SK-N-SH (cell line): ENCODE data around the gene DCUN1D2. TPM values are rescaled to one million over a fixed set of nuclear protein-coding genes. Genes with fewer than 3 reads are reported as not detected.

Experiments
- CTCF ChIA-PET: fragments of 300-600, 350-600 bp; formaldehyde crosslinking; extraction: SDS; loops from one replicate; lab custom pipeline; 2021; lab: Yijun Ruan, JAX
- POLR2A ChIA-PET: fragments of 350-600 bp; sonication (Branson Sonifier 250); formaldehyde crosslinking; extraction: SDS; loops from one replicate; lab custom pipeline; 2020; ENCODE audit warnings: antibody characterized with exemption, inconsistent platforms; lab: Yijun Ruan, JAX
- DNase-seq: peaks from one replicate; pipeline ENCODE4 v3.0.0; 2012
- H2AFZ ChIP-seq: fragments of 200-600 bp; sonication (generic); 2 replicates; pipeline ENCODE4 v1.8.1; 2016; ENCODE audit warnings: antibody characterized with exemption, mild to moderate bottlenecking, low read depth
- H3F3A ChIP-seq: fragments of 200-600 bp; sonication (generic); replicated peaks from 2 replicates; pipeline ENCODE3; 2016; ENCODE audit warnings: antibody characterized with exemption, mild to moderate bottlenecking; ENCODE audit not compliant: insufficient read depth
- H3K27ac ChIP-seq, 2 experiments: fragments of 200-500 bp in 1 of 2; fragments of 200-600 bp in 1 of 2; sonication (Bioruptor generic) in 1 of 2; sonication (generic), shearing (Covaris generic) in 1 of 2; 2 replicates each; pipeline versions ENCODE4 v1.5.1 to v1.6.1; 2014 to 2016; ENCODE audit warnings: low read depth in 2 of 2, inconsistent platforms in 1 of 2, low read length in 1 of 2, mild to moderate bottlenecking in 1 of 2, mixed read lengths in 1 of 2
- H3K27me3 ChIP-seq: fragments of 200-600 bp; sonication (generic), shearing (Covaris generic); 2 replicates; pipeline ENCODE4 v1.6.1; 2016; ENCODE audit warnings: mixed run types; ENCODE audit not compliant: insufficient read depth
- H3K36me3 ChIP-seq, 2 experiments: fragments of 200-500 bp in 1 of 2; fragments of 200-600 bp in 1 of 2; sonication (Bioruptor generic) in 1 of 2; sonication (generic) in 1 of 2; replicated peaks in 1 of 2; 2 replicates each; pipeline versions ENCODE3 to v1.5.1; 2014 to 2016; ENCODE audit warnings: low read length in 1 of 2, mild to moderate bottlenecking in 1 of 2; ENCODE audit not compliant: insufficient read depth in 2 of 2, control insufficient read depth in 1 of 2
- H3K4me1 ChIP-seq, 2 experiments: fragments of 200-500 bp in 1 of 2; fragments of 200-600 bp in 1 of 2; sonication (Bioruptor generic) in 1 of 2; sonication (generic), shearing (Covaris generic) in 1 of 2; 2 replicates each; pipeline versions ENCODE4 v1.5.1 to v1.6.1; 2014 to 2016; ENCODE audit warnings: low read depth in 1 of 2, low read length in 1 of 2, mixed run types in 1 of 2; ENCODE audit not compliant: insufficient read depth in 2 of 2, control insufficient read depth in 1 of 2
- H3K4me2 ChIP-seq: fragments of 200-600 bp; sonication (generic), shearing (Covaris generic); 2 replicates; pipeline ENCODE4 v1.6.1; 2017; ENCODE audit warnings: mixed run types
- H3K4me3 ChIP-seq, 2 experiments: fragments of 200-500 bp in 1 of 2; fragments of 200-600 bp in 1 of 2; sonication (Bioruptor generic) in 1 of 2; sonication (generic), shearing (Covaris generic) in 1 of 2; 2 replicates each; pipeline versions ENCODE4 v1.5.1 to v1.8.1; 2014 to 2016; ENCODE audit warnings: low read depth in 2 of 2, inconsistent platforms in 1 of 2, low read length in 1 of 2, mild to moderate bottlenecking in 1 of 2, mixed read lengths in 1 of 2, moderate library complexity in 1 of 2
- H3K79me2 ChIP-seq: fragments of 200-600 bp; sonication (generic); 2 replicates; pipeline ENCODE4 v1.8.1; 2017; ENCODE audit warnings: mild to moderate bottlenecking; ENCODE audit not compliant: insufficient read depth
- H3K9ac ChIP-seq: fragments of 200-600 bp; sonication (generic); 2 replicates; pipeline ENCODE4 v1.6.1; 2017; ENCODE audit warnings: mixed run types
- H3K9me2 ChIP-seq: fragments of 200-600 bp; sonication (generic); 2 replicates; pipeline ENCODE4 v1.6.1; 2017; ENCODE audit warnings: mixed run types
- H3K9me3 ChIP-seq: fragments of 200-600 bp; sonication (generic); 2 replicates; pipeline ENCODE4 v1.6.1; 2017; ENCODE audit warnings: mixed run types, mild to moderate bottlenecking, moderate library complexity
- H4K20me1 ChIP-seq: fragments of 200-600 bp; sonication (generic); 2 replicates; pipeline ENCODE4 v1.6.1; 2017; ENCODE audit warnings: mild to moderate bottlenecking, mixed run types; ENCODE audit not compliant: insufficient read depth
- ELF1 ChIP-seq: IDR thresholded peaks from 2 replicates; pipeline ENCODE4 v1.4.0; 2012
- EP300 ChIP-seq, 2 experiments: IDR thresholded peaks; 2 replicates each; pipeline versions ENCODE4 v1.4.0 to v1.6.1; 2012; ENCODE audit warnings: borderline replicate concordance in 1 of 2, low read depth in 1 of 2, low read length in 1 of 2
- FOSL2 ChIP-seq: IDR thresholded peaks from 2 replicates; pipeline ENCODE4 v1.4.0; 2012; ENCODE audit warnings: low read depth, mild to moderate bottlenecking, moderate library complexity, borderline replicate concordance
- FOXM1 ChIP-seq: IDR thresholded peaks from 2 replicates; pipeline ENCODE4 v1.4.0; 2012; ENCODE audit warnings: low read depth, mild to moderate bottlenecking
- GABPA ChIP-seq: IDR thresholded peaks from 2 replicates; pipeline ENCODE4 v1.4.0; 2012; ENCODE audit warnings: low read depth, mild to moderate bottlenecking
- GATA2 ChIP-seq: sonication (generic); formaldehyde crosslinking; IDR thresholded peaks from 2 replicates; pipeline ENCODE4 v1.5.0; 2020; ENCODE audit warnings: mild to moderate bottlenecking, missing genetic modification reagents
- JUND ChIP-seq: IDR thresholded peaks from 2 replicates; pipeline ENCODE4 v1.4.0; 2012
- MAX ChIP-seq: IDR thresholded peaks from 2 replicates; pipeline ENCODE4 v1.4.0; 2012; ENCODE audit warnings: low read depth
- MEF2A ChIP-seq: IDR thresholded peaks from 2 replicates; pipeline ENCODE4 v1.4.0; 2012; ENCODE audit warnings: low read depth, borderline replicate concordance
- MXI1 ChIP-seq: IDR thresholded peaks from 2 replicates; pipeline ENCODE4 v1.6.1; 2012; ENCODE audit warnings: mild to moderate bottlenecking, low read depth, low read length, improper control_type of control experiment
- NFIC ChIP-seq: IDR thresholded peaks from 2 replicates; pipeline ENCODE4 v1.4.0; 2012; ENCODE audit warnings: borderline replicate concordance
- NRF1 ChIP-seq: IDR thresholded peaks from 2 replicates; pipeline ENCODE4 v1.6.1; 2012; ENCODE audit warnings: low read depth, mild to moderate bottlenecking, low read length
- RAD21 ChIP-seq: IDR thresholded peaks from 2 replicates; pipeline ENCODE4 v1.6.1; 2012; ENCODE audit warnings: mild to moderate bottlenecking, low read length
- RFX5 ChIP-seq: IDR thresholded peaks from 2 replicates; pipeline ENCODE4 v1.6.1; 2012; ENCODE audit warnings: mild to moderate bottlenecking, improper control_type of control experiment, low read length
- SMC3 ChIP-seq: IDR thresholded peaks from 2 replicates; pipeline ENCODE4 v1.6.1; 2012; ENCODE audit warnings: low read depth, low read length, improper control_type of control experiment
- TAF1 ChIP-seq: IDR thresholded peaks from 2 replicates; pipeline ENCODE4 v1.6.1; 2012; ENCODE audit warnings: low read depth, mild to moderate bottlenecking, low read length, moderate library complexity, borderline replicate concordance
- TCF12 ChIP-seq: IDR thresholded peaks from 2 replicates; pipeline ENCODE4 v1.4.0; 2012
- TEAD4 ChIP-seq: IDR thresholded peaks from 2 replicates; pipeline ENCODE4 v1.4.0; 2012; ENCODE audit warnings: mild to moderate bottlenecking, borderline replicate concordance; ENCODE audit not compliant: insufficient read depth
- USF2 ChIP-seq: fragments of 150-350 bp; IDR thresholded peaks from 2 replicates; pipeline ENCODE4 v1.6.1; 2017; ENCODE audit warnings: antibody characterized with exemption, low read length, low read depth, borderline replicate concordance
- WGBS: methylation state at CpG from one replicate; pipeline ENCODE4 v1.1.6; 2017; ENCODE audit warnings: low lambda C conversion rate; 5-methylcytosine and 5-hydroxymethylcytosine counted together
- polyA plus RNA-seq, 3 experiments: library from polyadenylated mRNA; depleted of rRNA; stranded (reverse); fragments of >200 nt; gene quantifications; 2 replicates each; pipeline ENCODE4 v1.2.3, GENCODE V29; 2012
- TF ChIP-seq, protein P1 (sequence below): IDR thresholded peaks from 2 replicates; pipeline ENCODE4 v1.4.0; 2012; ENCODE audit warnings: low read depth, borderline replicate concordance

DCUN1D2 gene
- polyA plus RNA-seq, 1 of the 3 experiments (the other 2 are of a cell fraction), result 11.0 TPM

DNA sequence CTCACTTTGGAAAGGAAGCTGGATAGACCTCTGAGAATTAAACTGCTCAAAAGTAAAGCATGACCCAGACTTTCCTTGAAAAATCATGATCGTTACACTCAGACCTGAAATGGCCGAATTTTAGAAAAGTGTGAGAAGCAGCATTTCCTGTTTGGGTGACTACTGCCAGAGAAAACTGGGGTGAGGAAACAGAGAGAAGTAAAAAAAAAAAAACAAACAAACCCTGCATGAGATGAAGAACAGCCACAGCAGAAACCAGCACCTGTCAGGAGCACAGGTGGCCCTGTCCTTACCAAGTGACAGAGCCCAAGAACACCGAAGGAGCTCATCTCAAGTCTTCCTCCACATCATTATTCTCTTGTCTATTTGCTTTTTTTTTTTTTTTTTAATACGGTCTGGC, 25.2 kb downstream of the DCUN1D2 start:
- no peak overlapping the region for H3K4me2 ChIP-seq
- H3K9ac ChIP-seq, result no peak overlapping the region
- no peaks in the 10 kb centered on the region for H3K27me3 ChIP-seq
- H3K9me3 ChIP-seq, result no peaks in the 10 kb centered on the region
- ChIA-PET POLR2A (no interaction called here), CTCF (interaction anchor here (0.8 to 4.1 kb wide), 5 partner anchors 12 to 522 kb away, joined by 3 to 28 read pairs (median 9); no protein-coding TSS in a partner anchor)
- peaks cover 11% of the 10 kb centered on the region; the same call in 1 of the 2 replicates for H3K79me2 ChIP-seq
- TF ChIP-seq RFX5 (no peak), JUND (no peak), NRF1 (no peak), MAX (no peak)
- peaks cover 2% of the 10 kb centered on the region for H3F3A ChIP-seq
- H3K4me1 ChIP-seq, result no peaks in the 10 kb centered on the region
- no peak overlapping the region for H2AFZ ChIP-seq
- no peaks in the 10 kb centered on the region for H4K20me1 ChIP-seq
- peaks cover 19 to 32% of the 10 kb centered on the region in 2 experiments for H3K36me3 ChIP-seq
- H3K27ac ChIP-seq, result no peak overlapping the region
- no peak overlapping the region for H3K4me3 ChIP-seq
- 98% methylated on average over 4 of the region's 4 CpGs for WGBS
- no peak for DNase-seq
- no peaks in the 10 kb centered on the region for H3K9me2 ChIP-seq

- peaks cover 2% of the 10 kb centered on the region for H3F3A ChIP-seq
- no peaks in the 10 kb centered on the region for H3K4me1 ChIP-seq
- WGBS, result 96% methylated on average over 12 of the region's 16 CpGs
- H3K4me2 ChIP-seq, result no peak overlapping the region
- ChIA-PET CTCF (interaction anchor here (0.8 to 4.1 kb wide), 6 partner anchors 10 to 522 kb away, joined by 3 to 28 read pairs (median 6); no protein-coding TSS in a partner anchor), POLR2A (no interaction called here)
- TF ChIP-seq SMC3 (no peak), FOXM1 (no peak), MEF2A (no peak), RFX5 (no peak)
- no peak overlapping the region for H3K9ac ChIP-seq
- no peak overlapping the region for H3K27ac ChIP-seq
- no peaks in the 10 kb centered on the region for H3K27me3 ChIP-seq
- no peak overlapping the region for H2AFZ ChIP-seq
- peaks cover 7% of the 10 kb centered on the region; the same call in 1 of the 2 replicates for H3K79me2 ChIP-seq
- no peak for DNase-seq
- no peaks in the 10 kb centered on the region for H4K20me1 ChIP-seq
- H3K36me3 ChIP-seq, result peaks cover 21 to 41% of the 10 kb centered on the region in 2 experiments
- H3K9me3 ChIP-seq, result no peaks in the 10 kb centered on the region
- H3K4me3 ChIP-seq, result no peak overlapping the region
- no peaks in the 10 kb centered on the region for H3K9me2 ChIP-seq
These were observed 26.0 kb downstream of the DCUN1D2 start for GRCh38 chr13:113464476-113464875.

- Histone ChIP-seq H2AFZ (no peak overlapping the region), H3K27ac (no peak overlapping the region), H3K9me3 (no peaks in the 10 kb centered on the region), H3K9ac (no peak overlapping the region), H3K4me2 (no peak overlapping the region), H3K4me3 (no peak overlapping the region), H3K4me1 (peaks cover 0 to 11% of the 10 kb centered on the region in 2 experiments; a peak in 2 of 4 replicates), H3K9me2 (no peaks in the 10 kb centered on the region), H4K20me1 (no peaks in the 10 kb centered on the region), H3F3A (peaks cover 2% of the 10 kb centered on the region), H3K36me3 (peaks cover 26 to 62% of the 10 kb centered on the region in 2 experiments), H3K27me3 (no peaks in the 10 kb centered on the region), H3K79me2 (no peaks in the 10 kb centered on the region)
- CTCF ChIA-PET, result no interaction called here
- TF ChIP-seq EP300 (IDR thresholded peaks at IDR 0.05; ENCODE audit: borderline replicate concordance in 1 of 2, low read depth in 1 of 2, low read length in 1 of 2) (no peak), JUND (no peak), RAD21 (no peak), FOSL2 (no peak), USF2 (no peak), SMC3 (no peak), NFIC (no peak), TCF12 (no peak), RFX5 (no peak), GATA2 (CRISPR knock-in tag) (no peak), GABPA (no peak), MEF2A (no peak), FOXM1 (no peak), TEAD4 (no peak), MXI1 (no peak), ELF1 (no peak), TAF1 (no peak)
- TF ChIP-seq, protein P1, sequence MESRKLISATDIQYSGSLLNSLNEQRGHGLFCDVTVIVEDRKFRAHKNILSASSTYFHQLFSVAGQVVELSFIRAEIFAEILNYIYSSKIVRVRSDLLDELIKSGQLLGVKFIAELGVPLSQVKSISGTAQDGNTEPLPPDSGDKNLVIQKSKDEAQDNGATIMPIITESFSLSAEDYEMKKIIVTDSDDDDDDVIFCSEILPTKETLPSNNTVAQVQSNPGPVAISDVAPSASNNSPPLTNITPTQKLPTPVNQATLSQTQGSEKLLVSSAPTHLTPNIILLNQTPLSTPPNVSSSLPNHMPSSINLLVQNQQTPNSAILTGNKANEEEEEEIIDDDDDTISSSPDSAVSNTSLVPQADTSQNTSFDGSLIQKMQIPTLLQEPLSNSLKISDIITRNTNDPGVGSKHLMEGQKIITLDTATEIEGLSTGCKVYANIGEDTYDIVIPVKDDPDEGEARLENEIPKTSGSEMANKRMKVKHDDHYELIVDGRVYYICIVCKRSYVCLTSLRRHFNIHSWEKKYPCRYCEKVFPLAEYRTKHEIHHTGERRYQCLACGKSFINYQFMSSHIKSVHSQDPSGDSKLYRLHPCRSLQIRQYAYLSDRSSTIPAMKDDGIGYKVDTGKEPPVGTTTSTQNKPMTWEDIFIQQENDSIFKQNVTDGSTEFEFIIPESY, result no peak
- POLR2A ChIA-PET, result no interaction called here
- no peak for DNase-seq
- WGBS, result 92% methylated on average over 12 of the region's 12 CpGs
These were observed 29.3 kb downstream of the DCUN1D2 start for GRCh38 chr13:113461022-113461751.
